Nephron (organoid): Measurements from ENCODE around the gene TACC2.
A peak's percentile ranks its signal among the peaks of the same experiment; 100 is the strongest.

ENCODE experiments used
- H3K27ac Mint-ChIP-seq, 3 experiments: 2 replicates each; pipeline ENCODE4 v1.8.0; 2020; ENCODE audit warnings: mixed read lengths in 3 of 3, mild to moderate bottlenecking in 2 of 3, moderate library complexity in 1 of 3
- H3K27me3 Mint-ChIP-seq: 2 replicates; pipeline ENCODE4 v1.8.0; 2021; ENCODE audit warnings: low read depth, mild to moderate bottlenecking, moderate library complexity, mixed read lengths
- H3K36me3 Mint-ChIP-seq: 2 replicates; pipeline ENCODE4 v1.8.0; 2020; ENCODE audit warnings: low read depth, mixed read lengths
- H3K4me1 Mint-ChIP-seq: 2 replicates; pipeline ENCODE4 v1.8.0; 2020; ENCODE audit warnings: mixed read lengths
- H3K4me3 Mint-ChIP-seq, 3 experiments: 2 replicates each; pipeline ENCODE4 v1.8.0; 2020; ENCODE audit warnings: mild to moderate bottlenecking in 3 of 3, mixed read lengths in 3 of 3, moderate library complexity in 2 of 3
- H3K9me3 Mint-ChIP-seq: 2 replicates; pipeline ENCODE4 v1.8.0; 2020; ENCODE audit warnings: mixed read lengths
- TF ChIP-seq, protein P1 (sequence below), 3 experiments: fragments of 200-600 bp; sonication (generic); IDR thresholded peaks; one replicate each; pipeline ENCODE4 v1.5.0; 2021; ENCODE audit warnings: antibody characterized with exemption in 3 of 3; ENCODE audit not compliant: unreplicated experiment in 3 of 3

TACC2 gene

DNA sequence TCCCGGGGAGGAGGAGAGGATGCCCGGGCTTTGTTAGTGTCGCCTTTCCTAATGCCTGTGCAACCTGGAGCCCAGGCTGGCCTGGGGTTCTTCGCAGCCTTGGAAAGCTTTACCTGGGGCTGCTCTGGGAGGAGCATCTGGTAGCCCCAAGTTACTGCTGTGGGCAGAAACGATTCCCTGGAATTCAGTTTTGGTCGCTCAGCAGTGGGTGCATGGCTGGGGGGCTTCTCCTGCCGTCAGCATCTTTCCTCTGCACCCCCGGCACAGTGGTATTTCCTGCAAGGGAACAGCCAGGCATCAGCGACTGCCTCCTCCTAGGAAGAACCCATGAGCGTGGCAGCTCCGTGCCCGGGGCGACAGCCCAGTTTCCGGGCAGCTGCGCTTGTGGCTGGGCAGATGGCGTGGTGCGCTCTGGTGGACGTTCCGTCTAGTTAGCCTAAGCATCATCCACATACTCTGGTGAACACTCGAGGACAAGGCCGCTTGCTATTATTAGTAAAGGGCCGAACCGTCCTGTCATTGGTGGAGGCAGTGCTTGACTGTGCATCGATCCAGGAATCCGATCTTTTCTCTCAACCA is 175.1 kb downstream of the TACC2 start:
- Mint-ChIP-seq H3K27me3 (peaks cover 32% of the 10 kb centered on the region), H3K4me3 (peak overlapping the region; percentile 94 to 96 (median 95)), H3K9me3 (no peaks in the 10 kb centered on the region), H3K4me1 (peaks cover 66% of the 10 kb centered on the region), H3K36me3 (no peaks in the 10 kb centered on the region), H3K27ac (peak overlapping the region; percentile 82 to 92 (median 87))
- TF ChIP-seq, protein P1, sequence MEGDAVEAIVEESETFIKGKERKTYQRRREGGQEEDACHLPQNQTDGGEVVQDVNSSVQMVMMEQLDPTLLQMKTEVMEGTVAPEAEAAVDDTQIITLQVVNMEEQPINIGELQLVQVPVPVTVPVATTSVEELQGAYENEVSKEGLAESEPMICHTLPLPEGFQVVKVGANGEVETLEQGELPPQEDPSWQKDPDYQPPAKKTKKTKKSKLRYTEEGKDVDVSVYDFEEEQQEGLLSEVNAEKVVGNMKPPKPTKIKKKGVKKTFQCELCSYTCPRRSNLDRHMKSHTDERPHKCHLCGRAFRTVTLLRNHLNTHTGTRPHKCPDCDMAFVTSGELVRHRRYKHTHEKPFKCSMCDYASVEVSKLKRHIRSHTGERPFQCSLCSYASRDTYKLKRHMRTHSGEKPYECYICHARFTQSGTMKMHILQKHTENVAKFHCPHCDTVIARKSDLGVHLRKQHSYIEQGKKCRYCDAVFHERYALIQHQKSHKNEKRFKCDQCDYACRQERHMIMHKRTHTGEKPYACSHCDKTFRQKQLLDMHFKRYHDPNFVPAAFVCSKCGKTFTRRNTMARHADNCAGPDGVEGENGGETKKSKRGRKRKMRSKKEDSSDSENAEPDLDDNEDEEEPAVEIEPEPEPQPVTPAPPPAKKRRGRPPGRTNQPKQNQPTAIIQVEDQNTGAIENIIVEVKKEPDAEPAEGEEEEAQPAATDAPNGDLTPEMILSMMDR (IDR thresholded peaks at IDR 0.05; ENCODE audit: unreplicated experiment in 3 of 3), result no peak

DNA sequence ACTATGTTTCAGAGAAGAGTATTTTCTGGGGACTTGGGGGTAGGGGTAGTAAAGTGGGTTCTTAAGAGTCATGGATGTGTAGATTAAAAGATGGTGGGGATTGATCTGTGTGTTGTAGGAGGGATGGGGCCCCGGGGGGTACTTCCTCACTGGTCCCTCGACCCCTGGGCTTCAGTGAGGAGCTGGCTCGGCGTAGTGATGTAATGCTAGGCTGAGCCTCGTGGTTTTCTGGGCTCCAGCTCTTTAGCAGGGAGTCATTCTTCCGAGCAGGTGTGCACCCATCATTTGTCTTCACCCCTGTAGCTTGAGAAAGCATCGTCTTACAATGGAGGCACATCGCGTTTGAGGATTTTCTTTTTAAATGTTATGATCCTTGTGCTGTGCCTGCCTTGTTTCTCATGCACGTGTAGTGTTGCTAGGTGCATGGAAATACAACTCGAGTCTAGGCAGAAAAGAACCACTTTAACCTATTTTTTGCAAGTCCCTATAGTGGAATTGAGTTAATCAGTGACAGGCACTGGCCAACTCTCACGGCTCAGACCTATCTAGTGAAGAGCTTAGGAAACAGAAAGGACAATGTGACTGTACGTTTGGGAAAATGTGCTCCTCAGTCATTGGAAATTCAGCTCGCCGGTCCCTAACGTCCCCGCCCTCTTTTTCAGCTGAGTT is 176.0 kb downstream of the TACC2 start:
- H3K27ac Mint-ChIP-seq, result peak overlapping the region; percentile 82 to 92 (median 87)
- peaks cover 24% of the 10 kb centered on the region for H3K27me3 Mint-ChIP-seq
- no peaks in the 10 kb centered on the region for H3K9me3 Mint-ChIP-seq
- TF ChIP-seq, protein P1 (IDR thresholded peaks at IDR 0.05; ENCODE audit: unreplicated experiment in 3 of 3), result no peak
- H3K4me3 Mint-ChIP-seq, result peak overlapping the region; percentile 94 to 96 (median 95)
- H3K4me1 Mint-ChIP-seq, result peaks cover 62% of the 10 kb centered on the region
- H3K36me3 Mint-ChIP-seq, result no peaks in the 10 kb centered on the region

DNA sequence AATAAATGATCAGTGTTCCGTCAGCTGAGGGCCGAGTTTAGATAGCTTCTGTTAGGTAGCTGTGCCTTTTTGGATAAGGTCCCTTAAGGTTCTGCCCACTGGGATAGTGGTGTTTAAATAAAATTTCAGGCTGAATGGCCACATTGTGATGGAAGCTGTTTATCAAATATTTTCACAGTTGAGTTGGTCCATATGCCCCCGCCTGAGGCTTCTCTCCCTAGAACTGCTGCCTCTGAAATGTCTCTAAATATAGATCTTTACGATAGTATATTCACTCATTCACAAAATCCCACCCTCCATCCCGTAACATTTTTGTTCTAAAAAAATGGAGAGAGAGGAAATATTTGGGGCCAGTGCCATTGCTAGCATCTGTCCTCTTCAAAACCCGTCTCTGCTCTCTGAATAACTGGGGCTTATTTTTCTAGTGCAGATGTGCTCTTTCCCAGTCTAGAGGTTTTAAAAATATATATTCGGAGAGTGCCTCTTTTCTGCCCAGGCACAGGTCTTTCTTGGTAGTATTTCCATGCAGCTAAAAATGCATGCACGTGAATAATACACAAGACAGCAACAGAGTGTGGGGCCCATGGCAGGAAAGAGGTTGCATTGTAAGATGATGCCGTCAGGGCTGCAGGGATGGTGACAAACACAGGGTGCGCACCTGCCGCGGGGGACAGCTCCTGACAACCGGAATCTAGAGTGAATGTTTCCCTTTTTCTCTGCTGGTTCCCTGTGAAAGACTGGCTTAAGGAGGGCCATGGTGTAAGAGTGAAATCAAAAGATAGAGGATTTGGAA is 176.7 kb downstream of the TACC2 start:
- H3K4me1 Mint-ChIP-seq, result peaks cover 64% of the 10 kb centered on the region
- TF ChIP-seq, protein P1 (IDR thresholded peaks at IDR 0.05; ENCODE audit: unreplicated experiment in 3 of 3), result no peak

DNA sequence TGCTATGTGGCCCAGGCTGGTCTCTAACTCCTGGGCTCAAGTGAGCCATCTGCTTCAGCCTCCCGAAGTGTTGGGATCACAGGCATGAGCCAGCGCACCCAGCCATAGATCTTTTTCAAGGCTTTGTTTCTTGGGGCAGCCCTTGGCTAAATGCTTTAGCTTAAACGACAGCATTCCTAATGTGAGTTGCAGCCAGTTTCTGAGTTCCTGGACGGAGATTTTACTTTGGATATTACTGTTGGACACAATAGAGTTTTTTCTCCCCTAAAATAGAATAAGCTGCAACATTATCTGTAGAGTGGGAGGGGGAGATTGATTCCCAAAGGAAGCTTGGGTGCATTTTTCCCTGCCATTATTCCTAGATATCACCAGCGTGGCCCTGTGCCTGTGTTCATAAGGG is 179.1 kb downstream of the TACC2 start:
- peaks cover 17% of the 10 kb centered on the region for H3K27me3 Mint-ChIP-seq
- H3K4me3 Mint-ChIP-seq, result no peak overlapping the region
- H3K36me3 Mint-ChIP-seq, result no peaks in the 10 kb centered on the region
- H3K9me3 Mint-ChIP-seq, result no peaks in the 10 kb centered on the region
- H3K4me1 Mint-ChIP-seq, result peaks cover 77% of the 10 kb centered on the region
- H3K27ac Mint-ChIP-seq, result peak overlapping the region in 1 of 3 experiments; percentile 34
- TF ChIP-seq, protein P1 (IDR thresholded peaks at IDR 0.05; ENCODE audit: unreplicated experiment in 3 of 3), result no peak

More for the DNA sequence above, 176.7 kb downstream of the TACC2 start:
- peaks cover 19% of the 10 kb centered on the region for H3K27me3 Mint-ChIP-seq
- H3K4me3 Mint-ChIP-seq, result peak overlapping the region; percentile 94 to 96 (median 95)
- no peaks in the 10 kb centered on the region for H3K36me3 Mint-ChIP-seq
- peak overlapping the region; percentile 82 to 92 (median 87) for H3K27ac Mint-ChIP-seq
- H3K9me3 Mint-ChIP-seq, result no peaks in the 10 kb centered on the region

DNA sequence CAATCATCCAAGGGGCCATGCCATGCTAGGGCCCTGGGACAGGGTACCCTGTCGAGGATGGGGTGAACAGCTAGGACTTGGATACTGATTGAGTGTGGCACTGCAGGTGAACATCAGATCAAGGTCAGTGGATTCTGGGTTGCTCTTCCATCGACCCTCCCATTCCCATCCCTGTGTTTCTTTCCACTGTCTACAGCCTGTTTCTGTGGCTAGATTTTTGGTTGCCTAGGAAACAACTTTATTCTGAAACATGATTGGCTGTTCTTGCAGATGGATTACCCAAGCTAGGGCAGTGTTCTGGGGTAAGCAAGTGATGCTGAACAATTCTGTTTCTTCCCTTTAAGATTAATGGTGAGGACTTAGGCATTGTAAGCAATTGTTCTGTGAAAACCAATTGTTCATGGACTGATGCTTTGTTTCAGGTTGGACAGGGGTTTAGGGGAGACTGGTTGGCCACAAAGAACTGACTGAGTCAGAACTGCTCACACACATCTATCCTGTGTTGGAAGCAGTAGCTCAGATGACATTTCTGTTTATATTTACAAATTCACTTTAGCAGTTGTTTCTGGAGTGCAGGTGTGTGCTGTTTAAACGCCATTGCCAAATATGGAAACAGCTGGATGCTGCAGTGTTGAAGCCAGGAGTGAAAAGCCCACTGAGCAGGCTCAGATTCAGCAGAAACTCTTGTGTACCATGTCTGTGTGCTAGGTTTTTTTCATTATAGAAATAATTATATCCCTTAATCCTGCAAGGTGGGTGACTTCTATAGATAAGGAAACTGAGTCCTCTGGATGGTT is 179.8 kb downstream of the TACC2 start:
- Mint-ChIP-seq H3K27me3 (peaks cover 15% of the 10 kb centered on the region), H3K27ac (peak overlapping the region in 2 of 3 experiments; percentile 28 to 34), H3K36me3 (no peaks in the 10 kb centered on the region), H3K9me3 (no peaks in the 10 kb centered on the region), H3K4me1 (peaks cover 77% of the 10 kb centered on the region), H3K4me3 (no peak overlapping the region)
- TF ChIP-seq, protein P1 (IDR thresholded peaks at IDR 0.05; ENCODE audit: unreplicated experiment in 3 of 3), result no peak
